Right atrium auricular region (tissue), 2 donors: ENCODE measurements around the gene GLMP. TPM values are rescaled to one million over a fixed set of nuclear protein-coding genes. Genes with fewer than 3 reads are reported as not detected.

Experiments
- DNase-seq: peaks from one replicate; pipeline ENCODE4 v3.0.0-alpha.2; 2019; ENCODE audit warnings: low spot score
- H3K27ac ChIP-seq, 2 donors: fragments of 200-600 bp; sonication (generic); 1 replicate in 1 of 2; 2 replicates in 1 of 2; pipeline ENCODE4 v1.5.1; 2016 to 2019
- H3K27me3 ChIP-seq, 2 donors: fragments of 200-600 bp; sonication (generic); one replicate each; pipeline versions ENCODE4 v1.5.1 to v1.6.0; 2017 to 2019
- H3K36me3 ChIP-seq: fragments of 200-600 bp; sonication (generic); one replicate; pipeline ENCODE4 v1.5.1; 2016
- H3K4me1 ChIP-seq, 2 donors: fragments of 200-600 bp; sonication (generic); one replicate each; pipeline versions ENCODE4 v1.5.1 to v1.6.0; 2017 to 2019
- H3K4me3 ChIP-seq, 2 donors: fragments of 200-600 bp; sonication (generic); 1 replicate in 1 of 2; 2 replicates in 1 of 2; pipeline ENCODE4 v1.5.1; 2017 to 2019; ENCODE audit warnings: mild to moderate bottlenecking in 1 of 2, moderate library complexity in 1 of 2
- H3K9me3 ChIP-seq, 2 donors: fragments of 200-600 bp; sonication (generic); one replicate each; pipeline ENCODE4 v1.5.1; 2019
- total RNA-seq, 2 donors: library from RNA; depleted of rRNA; stranded (reverse); fragments of >200 nt; gene quantifications; one replicate each; pipeline ENCODE4 v1.1.0, GENCODE V29; 2016
- TF ChIP-seq, protein P1 (sequence below), 2 donors: fragments of 200-600 bp; sonication (generic); IDR thresholded peaks; one replicate each; pipeline ENCODE4 v1.5.1; 2019; ENCODE audit warnings: antibody characterized with exemption in 2 of 2

GLMP gene, protein sequence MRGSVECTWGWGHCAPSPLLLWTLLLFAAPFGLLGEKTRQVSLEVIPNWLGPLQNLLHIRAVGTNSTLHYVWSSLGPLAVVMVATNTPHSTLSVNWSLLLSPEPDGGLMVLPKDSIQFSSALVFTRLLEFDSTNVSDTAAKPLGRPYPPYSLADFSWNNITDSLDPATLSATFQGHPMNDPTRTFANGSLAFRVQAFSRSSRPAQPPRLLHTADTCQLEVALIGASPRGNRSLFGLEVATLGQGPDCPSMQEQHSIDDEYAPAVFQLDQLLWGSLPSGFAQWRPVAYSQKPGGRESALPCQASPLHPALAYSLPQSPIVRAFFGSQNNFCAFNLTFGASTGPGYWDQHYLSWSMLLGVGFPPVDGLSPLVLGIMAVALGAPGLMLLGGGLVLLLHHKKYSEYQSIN
- 10 to 100 TPM; 26.3 to 27.4 TPM for total RNA-seq

- no peaks in the 10 kb centered on the region for H3K27me3 ChIP-seq
- peak; percentile 79 for DNase-seq
- no peaks in the 10 kb centered on the region for H3K36me3 ChIP-seq
- TF ChIP-seq, protein P1, sequence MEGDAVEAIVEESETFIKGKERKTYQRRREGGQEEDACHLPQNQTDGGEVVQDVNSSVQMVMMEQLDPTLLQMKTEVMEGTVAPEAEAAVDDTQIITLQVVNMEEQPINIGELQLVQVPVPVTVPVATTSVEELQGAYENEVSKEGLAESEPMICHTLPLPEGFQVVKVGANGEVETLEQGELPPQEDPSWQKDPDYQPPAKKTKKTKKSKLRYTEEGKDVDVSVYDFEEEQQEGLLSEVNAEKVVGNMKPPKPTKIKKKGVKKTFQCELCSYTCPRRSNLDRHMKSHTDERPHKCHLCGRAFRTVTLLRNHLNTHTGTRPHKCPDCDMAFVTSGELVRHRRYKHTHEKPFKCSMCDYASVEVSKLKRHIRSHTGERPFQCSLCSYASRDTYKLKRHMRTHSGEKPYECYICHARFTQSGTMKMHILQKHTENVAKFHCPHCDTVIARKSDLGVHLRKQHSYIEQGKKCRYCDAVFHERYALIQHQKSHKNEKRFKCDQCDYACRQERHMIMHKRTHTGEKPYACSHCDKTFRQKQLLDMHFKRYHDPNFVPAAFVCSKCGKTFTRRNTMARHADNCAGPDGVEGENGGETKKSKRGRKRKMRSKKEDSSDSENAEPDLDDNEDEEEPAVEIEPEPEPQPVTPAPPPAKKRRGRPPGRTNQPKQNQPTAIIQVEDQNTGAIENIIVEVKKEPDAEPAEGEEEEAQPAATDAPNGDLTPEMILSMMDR (IDR thresholded peaks at IDR 0.05): no peak
- H3K4me1 ChIP-seq: peaks cover 0 to 19% of the 10 kb centered on the region in 2 donors
- H3K27ac ChIP-seq: peak within 1 kb of the TSS; percentile 46 to 74
- peak within 1 kb of the TSS; percentile 64 to 79 for H3K4me3 ChIP-seq
- no peaks in the 10 kb centered on the region for H3K9me3 ChIP-seq
These were observed at the start of gene GLMP for GRCh38 chr1:156295391-156295947. Gene GLMP, minus strand, starts transcription at chr1:156295679. Its CDS starts 34 bp downstream, at chr1:156295645.

- no peaks in the 10 kb centered on the region for H3K9me3 ChIP-seq
- H3K27me3 ChIP-seq: no peaks in the 10 kb centered on the region
- H3K36me3 ChIP-seq: no peaks in the 10 kb centered on the region
- H3K4me1 ChIP-seq: no peaks in the 10 kb centered on the region
- H3K27ac ChIP-seq: no peak overlapping the region
- TF ChIP-seq, protein P1 (IDR thresholded peaks at IDR 0.05): no peak
- no peak overlapping the region for H3K4me3 ChIP-seq
- no peak for DNase-seq
These were observed 48.9 kb upstream of the GLMP start for GRCh38 chr1:156344409-156344808.

GRCh38 chr1:156342166-156342955 lies 46.9 kb upstream of the GLMP start:
- H3K36me3 ChIP-seq: no peaks in the 10 kb centered on the region
- no peaks in the 10 kb centered on the region for H3K27me3 ChIP-seq
- H3K27ac ChIP-seq: no peak overlapping the region
- peaks cover 0 to 3% of the 10 kb centered on the region in 2 donors for H3K4me1 ChIP-seq
- no peaks in the 10 kb centered on the region for H3K9me3 ChIP-seq
- no peak overlapping the region for H3K4me3 ChIP-seq
- no peak for DNase-seq
- TF ChIP-seq, protein P1 (IDR thresholded peaks at IDR 0.05): no peak

GRCh38 chr1:156338180-156338976 lies 42.9 kb upstream of the GLMP start, which contains the start of the genes CCT3 and TSACC:
Gene CCT3, minus strand, starts transcription at chr1:156338292. Its CDS starts 108 bp downstream, at chr1:156338184.
Gene TSACC, plus strand, starts transcription at chr1:156338526. Its CDS starts 1,232 bp downstream, at chr1:156339758.
- Histone ChIP-seq H3K27me3 (no peaks in the 10 kb centered on the region), H3K9me3 (no peaks in the 10 kb centered on the region), H3K36me3 (peaks cover 18% of the 10 kb centered on the region), H3K4me3 (peak within 1 kb of the TSS; percentile 65 to 71), H3K4me1 (peaks cover 0 to 22% of the 10 kb centered on the region in 2 donors), H3K27ac (peak within 1 kb of the TSS; percentile 87 to 88)
- TF ChIP-seq, protein P1 (IDR thresholded peaks at IDR 0.05): no peak
- peak; percentile 99 for DNase-seq

GRCh38 chr1:156337888-156338179 lies 42.4 kb upstream of the GLMP start:
- peak overlapping the region; percentile 65 to 71 for H3K4me3 ChIP-seq
- H3K9me3 ChIP-seq: no peaks in the 10 kb centered on the region
- no peak for DNase-seq
- H3K36me3 ChIP-seq: peaks cover 24% of the 10 kb centered on the region
- peaks cover 0 to 22% of the 10 kb centered on the region in 2 donors for H3K4me1 ChIP-seq
- peak overlapping the region; percentile 87 to 88 for H3K27ac ChIP-seq
- TF ChIP-seq, protein P1 (IDR thresholded peaks at IDR 0.05): no peak
- no peaks in the 10 kb centered on the region for H3K27me3 ChIP-seq
